ENCODE results near the gene PLPP1.

PLPP1 gene

DNA sequence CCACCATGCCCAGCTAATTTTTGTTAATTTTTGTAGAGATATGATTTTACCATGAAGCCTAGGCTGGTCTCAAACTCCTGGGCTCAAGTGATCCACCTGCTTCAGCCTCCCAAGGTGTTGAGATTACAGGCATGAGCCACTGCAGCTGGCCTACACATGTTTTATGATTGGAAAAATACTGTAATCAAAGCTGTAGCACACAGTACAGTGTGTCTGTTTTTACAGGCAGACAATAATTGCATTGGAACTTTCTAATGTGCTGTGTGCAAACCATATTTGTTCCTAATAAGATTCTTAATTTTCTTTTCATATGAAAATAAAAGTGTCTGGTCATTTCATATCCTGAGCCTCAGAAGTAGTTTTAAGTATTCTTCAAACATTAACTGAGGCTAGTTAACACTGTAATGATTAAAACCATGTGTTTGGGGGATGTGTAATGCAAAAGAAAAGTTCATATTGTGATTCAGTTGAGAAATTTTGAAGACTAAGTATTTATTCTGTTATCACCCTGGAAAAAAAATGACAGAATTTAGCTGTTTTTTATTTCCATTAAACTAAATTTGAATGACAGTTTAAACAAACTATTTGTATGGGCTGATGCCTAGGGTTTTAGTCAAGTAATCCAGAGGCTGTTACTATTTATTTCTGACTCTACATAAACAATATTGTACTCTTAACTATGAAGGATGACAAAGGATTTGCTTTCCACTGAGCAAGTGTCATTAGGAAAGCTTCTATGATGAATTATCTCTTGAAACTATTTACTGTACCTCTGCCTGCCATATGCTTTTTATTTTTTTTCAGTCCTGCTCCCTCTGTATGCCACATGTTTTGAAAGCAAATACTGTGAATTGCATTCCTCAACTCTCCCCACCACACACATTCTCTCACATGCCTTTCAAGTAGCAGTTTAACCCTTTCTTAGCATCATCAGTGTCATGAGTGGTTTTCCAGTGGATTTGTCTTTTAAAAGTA is 115.5 kb downstream of the PLPP1 start:
- Mint-ChIP-seq H3K27ac (peak overlapping the region; percentile 40), H3K36me3 (ENCODE audit: low read depth) (peaks cover 64% of the 10 kb centered on the region), H3K4me1 (peaks cover 16% of the 10 kb centered on the region), H3K4me3 (no peak overlapping the region), H3K27me3 (ENCODE audit: low read depth, poor library complexity) (no peaks in the 10 kb centered on the region), H3K9me3 (no peaks in the 10 kb centered on the region)
- no peak for DNase-seq
- TF ChIP-seq, protein P1, sequence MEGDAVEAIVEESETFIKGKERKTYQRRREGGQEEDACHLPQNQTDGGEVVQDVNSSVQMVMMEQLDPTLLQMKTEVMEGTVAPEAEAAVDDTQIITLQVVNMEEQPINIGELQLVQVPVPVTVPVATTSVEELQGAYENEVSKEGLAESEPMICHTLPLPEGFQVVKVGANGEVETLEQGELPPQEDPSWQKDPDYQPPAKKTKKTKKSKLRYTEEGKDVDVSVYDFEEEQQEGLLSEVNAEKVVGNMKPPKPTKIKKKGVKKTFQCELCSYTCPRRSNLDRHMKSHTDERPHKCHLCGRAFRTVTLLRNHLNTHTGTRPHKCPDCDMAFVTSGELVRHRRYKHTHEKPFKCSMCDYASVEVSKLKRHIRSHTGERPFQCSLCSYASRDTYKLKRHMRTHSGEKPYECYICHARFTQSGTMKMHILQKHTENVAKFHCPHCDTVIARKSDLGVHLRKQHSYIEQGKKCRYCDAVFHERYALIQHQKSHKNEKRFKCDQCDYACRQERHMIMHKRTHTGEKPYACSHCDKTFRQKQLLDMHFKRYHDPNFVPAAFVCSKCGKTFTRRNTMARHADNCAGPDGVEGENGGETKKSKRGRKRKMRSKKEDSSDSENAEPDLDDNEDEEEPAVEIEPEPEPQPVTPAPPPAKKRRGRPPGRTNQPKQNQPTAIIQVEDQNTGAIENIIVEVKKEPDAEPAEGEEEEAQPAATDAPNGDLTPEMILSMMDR (IDR thresholded peaks at IDR 0.05): no peak

DNA sequence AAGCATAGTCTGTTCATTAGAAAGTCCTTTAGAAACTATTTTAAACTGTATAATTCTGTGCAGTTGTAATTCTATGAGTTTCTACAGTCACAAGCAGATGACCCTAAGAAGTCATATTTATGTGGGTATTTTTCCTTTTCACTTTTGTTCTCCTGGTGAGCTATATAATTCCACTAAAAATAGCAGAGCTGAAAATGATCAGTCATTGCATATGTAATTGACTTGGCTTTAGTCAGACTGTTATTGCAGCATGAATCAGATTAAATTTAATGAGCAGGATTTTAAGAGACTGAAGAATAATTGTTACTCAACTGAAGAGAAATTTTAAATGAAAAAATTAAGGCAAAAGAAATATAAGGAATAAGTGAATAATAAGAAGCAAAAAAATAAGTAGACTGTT is 118.5 kb downstream of the PLPP1 start:
- H3K4me3 Mint-ChIP-seq: no peak overlapping the region
- TF ChIP-seq, protein P1 (IDR thresholded peaks at IDR 0.05): no peak
- H3K27ac Mint-ChIP-seq: no peak overlapping the region
- peaks cover 16% of the 10 kb centered on the region for H3K4me1 Mint-ChIP-seq
- no peaks in the 10 kb centered on the region for H3K9me3 Mint-ChIP-seq
- no peaks in the 10 kb centered on the region for H3K27me3 Mint-ChIP-seq (ENCODE audit: low read depth, poor library complexity)
- H3K36me3 Mint-ChIP-seq (ENCODE audit: low read depth): peaks cover 55% of the 10 kb centered on the region
- DNase-seq: no peak

DNA sequence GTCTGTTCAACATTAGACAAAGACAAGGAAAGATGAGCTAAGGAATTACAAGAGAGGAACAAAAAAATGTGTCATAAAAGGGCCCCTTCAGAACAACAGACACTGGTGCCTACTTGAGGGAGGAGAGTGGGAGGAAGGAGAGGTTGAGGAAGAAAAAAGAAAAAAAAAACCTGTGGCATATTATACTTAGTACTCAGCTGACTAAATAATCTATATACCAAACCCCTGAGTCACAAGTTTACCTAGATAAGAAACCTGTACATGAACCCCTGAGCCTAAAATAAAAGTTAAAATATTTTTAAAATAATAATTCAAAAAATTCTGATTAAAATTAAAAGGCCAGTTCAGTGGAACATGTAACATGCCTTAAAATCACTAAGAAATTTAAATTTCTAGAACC is 119.7 kb downstream of the PLPP1 start:
- H3K36me3 Mint-ChIP-seq (ENCODE audit: low read depth): peaks cover 53% of the 10 kb centered on the region
- TF ChIP-seq, protein P1 (IDR thresholded peaks at IDR 0.05): no peak
- no peaks in the 10 kb centered on the region for H3K27me3 Mint-ChIP-seq (ENCODE audit: low read depth, poor library complexity)
- H3K4me3 Mint-ChIP-seq: no peak overlapping the region
- H3K4me1 Mint-ChIP-seq: peaks cover 6% of the 10 kb centered on the region
- H3K9me3 Mint-ChIP-seq: no peaks in the 10 kb centered on the region
- DNase-seq: no peak
- no peak overlapping the region for H3K27ac Mint-ChIP-seq

DNA sequence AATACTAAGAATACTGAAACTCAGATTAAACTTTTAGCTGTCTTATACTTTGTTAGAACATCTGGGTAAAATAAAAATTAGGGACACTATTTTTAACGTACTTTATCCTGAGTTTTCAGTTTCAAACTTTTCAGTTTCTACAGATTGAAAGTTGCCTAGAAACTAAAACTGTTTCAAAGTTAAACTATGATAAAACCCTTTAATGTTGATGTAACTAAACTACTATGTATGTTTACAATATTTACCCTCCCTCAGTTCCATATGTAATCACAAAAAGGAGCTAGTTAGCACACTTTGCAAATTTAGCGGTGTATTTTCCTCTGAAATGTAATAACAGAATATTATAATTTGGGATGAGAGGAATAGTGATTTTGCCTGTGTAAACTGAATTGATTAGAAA is 121.1 kb downstream of the PLPP1 start:
- Mint-ChIP-seq H3K27ac (no peak overlapping the region), H3K27me3 (ENCODE audit: low read depth, poor library complexity) (no peaks in the 10 kb centered on the region)
- no peak for DNase-seq

DNA sequence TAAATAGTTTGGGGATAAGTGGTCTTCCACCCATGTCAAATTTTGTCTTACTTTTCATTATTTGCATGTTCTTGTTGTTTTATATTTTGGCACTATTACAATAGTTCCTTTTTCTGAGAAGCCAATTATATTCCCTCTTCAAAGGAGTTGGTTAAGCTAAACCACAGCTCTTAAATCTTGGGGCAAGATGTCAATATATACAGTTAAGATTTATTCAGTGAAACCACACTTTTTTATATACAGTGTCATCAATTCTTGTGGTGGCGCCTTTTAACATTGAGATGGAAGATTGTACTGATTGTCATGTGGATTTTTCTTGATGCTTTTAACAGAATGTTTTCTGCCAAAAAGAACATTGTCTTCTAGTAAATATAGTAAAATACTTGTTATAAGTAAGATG is 122.9 kb downstream of the PLPP1 start:
- no peak for DNase-seq
- no peaks in the 10 kb centered on the region for H3K27me3 Mint-ChIP-seq (ENCODE audit: low read depth, poor library complexity)
- no peaks in the 10 kb centered on the region for H3K4me1 Mint-ChIP-seq
- peaks cover 63% of the 10 kb centered on the region for H3K36me3 Mint-ChIP-seq (ENCODE audit: low read depth)
- no peak overlapping the region for H3K27ac Mint-ChIP-seq
- no peaks in the 10 kb centered on the region for H3K9me3 Mint-ChIP-seq
- TF ChIP-seq, protein P1 (IDR thresholded peaks at IDR 0.05): no peak
- H3K4me3 Mint-ChIP-seq: no peak overlapping the region

More for the DNA sequence above, 121.1 kb downstream of the PLPP1 start:
- TF ChIP-seq, protein P1 (IDR thresholded peaks at IDR 0.05): no peak
- H3K4me3 Mint-ChIP-seq: no peak overlapping the region
- no peaks in the 10 kb centered on the region for H3K9me3 Mint-ChIP-seq
- H3K36me3 Mint-ChIP-seq (ENCODE audit: low read depth): peaks cover 57% of the 10 kb centered on the region
- no peaks in the 10 kb centered on the region for H3K4me1 Mint-ChIP-seq

DNA sequence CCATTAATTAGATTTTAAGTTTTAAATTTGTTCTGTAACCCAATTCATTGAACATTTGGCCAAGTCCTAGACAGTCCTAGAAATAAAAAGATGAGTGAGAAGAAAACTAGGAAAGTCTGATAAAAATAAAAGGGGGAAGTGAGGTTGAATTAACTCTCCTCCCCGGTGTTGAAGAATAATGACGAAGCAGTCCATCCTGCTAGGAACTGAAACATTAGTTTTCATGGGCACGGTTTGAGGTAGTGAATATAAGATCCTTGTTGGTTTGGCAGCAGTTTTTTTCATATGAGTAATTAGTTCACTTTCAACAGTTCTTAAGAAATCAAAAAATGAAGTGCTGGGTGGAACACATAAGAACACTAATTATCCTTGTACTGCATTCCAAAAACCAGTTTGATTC is 123.9 kb downstream of the PLPP1 start:
- no peaks in the 10 kb centered on the region for H3K27me3 Mint-ChIP-seq (ENCODE audit: low read depth, poor library complexity)
- no peak overlapping the region for H3K27ac Mint-ChIP-seq
- H3K4me1 Mint-ChIP-seq: no peaks in the 10 kb centered on the region
- H3K36me3 Mint-ChIP-seq (ENCODE audit: low read depth): peaks cover 64% of the 10 kb centered on the region
- H3K4me3 Mint-ChIP-seq: no peak overlapping the region
- TF ChIP-seq, protein P1 (IDR thresholded peaks at IDR 0.05): no peak
- no peak for DNase-seq
- no peaks in the 10 kb centered on the region for H3K9me3 Mint-ChIP-seq

Data from nephron progenitor cell (in vitro differentiated cells).